Measurements from ENCODE around the gene ADAM15.

Gene ADAM15

GRCh38 chr1:155057104-155057503 is 6.0 kb downstream of the ADAM15 start:
- no peak for TF ChIP-seq CTCF (IDR thresholded peaks at IDR 0.05; ENCODE audit: borderline replicate concordance, control extremely low read depth, extremely low read depth, insufficient read depth, missing control alignments)
- in situ Hi-C loops (cut with MboI; ENCODE audit: low sequenced_read_pairs, unreplicated experiment), result loop anchor here (25.0 kb wide), 1 partner anchor 495 kb away; the partner anchor contains the start of genes CHRNB2 and UBE2Q1
- no peak for DNase-seq (ENCODE audit: low spot score)

- in situ Hi-C loops (cut with MboI; ENCODE audit: low sequenced_read_pairs, unreplicated experiment), result loop anchor here (25.0 kb wide), 1 partner anchor 495 kb away; the partner anchor contains the start of genes CHRNB2 and UBE2Q1
- no peak for DNase-seq (ENCODE audit: low spot score)
- TF ChIP-seq CTCF (IDR thresholded peaks at IDR 0.05; ENCODE audit: borderline replicate concordance, control extremely low read depth, extremely low read depth, insufficient read depth, missing control alignments), result no peak
These were observed 6.7 kb downstream of the ADAM15 start for GRCh38 chr1:155057788-155058211.

- no peak for TF ChIP-seq CTCF (IDR thresholded peaks at IDR 0.05; ENCODE audit: borderline replicate concordance, control extremely low read depth, extremely low read depth, insufficient read depth, missing control alignments)
- DNase-seq (ENCODE audit: low spot score), result no peak
- in situ Hi-C loops (cut with MboI; ENCODE audit: low sequenced_read_pairs, unreplicated experiment), result loop anchor here (10.0 to 25.0 kb wide), 2 partner anchors 396 to 498 kb away; partner anchors contain the start of genes CHRNB2 and UBE2Q1
These were observed 9.6 kb downstream of the ADAM15 start for GRCh38 chr1:155060736-155061135.

GRCh38 chr1:155061381-155062150 is 10.4 kb downstream of the ADAM15 start:
- peak; percentile 92 for DNase-seq (ENCODE audit: low spot score)
- peak; percentile 99 for TF ChIP-seq CTCF (IDR thresholded peaks at IDR 0.05; ENCODE audit: borderline replicate concordance, control extremely low read depth, extremely low read depth, insufficient read depth, missing control alignments)
- in situ Hi-C loops (cut with MboI; ENCODE audit: low sequenced_read_pairs, unreplicated experiment), result loop anchor here (10.0 to 25.0 kb wide), 2 partner anchors 397 to 499 kb away; partner anchors contain the start of genes CHRNB2 and UBE2Q1

- no peak for DNase-seq (ENCODE audit: low spot score)
- TF ChIP-seq CTCF (IDR thresholded peaks at IDR 0.05; ENCODE audit: borderline replicate concordance, control extremely low read depth, extremely low read depth, insufficient read depth, missing control alignments), result no peak
- in situ Hi-C loops (cut with MboI; ENCODE audit: low sequenced_read_pairs, unreplicated experiment), result loop anchor here (10.0 to 25.0 kb wide), 2 partner anchors 397 to 500 kb away; partner anchors contain the start of genes CHRNB2 and UBE2Q1
These were observed 11.1 kb downstream of the ADAM15 start for GRCh38 chr1:155062151-155062686.

GRCh38 chr1:155062702-155063411 is 11.7 kb downstream of the ADAM15 start:
- DNase-seq (ENCODE audit: low spot score), result peak; percentile 88
- in situ Hi-C loops (cut with MboI; ENCODE audit: low sequenced_read_pairs, unreplicated experiment), result loop anchor here (10.0 to 25.0 kb wide), 2 partner anchors 398 to 501 kb away; partner anchors contain the start of genes CHRNB2 and UBE2Q1
- TF ChIP-seq CTCF (IDR thresholded peaks at IDR 0.05; ENCODE audit: borderline replicate concordance, control extremely low read depth, extremely low read depth, insufficient read depth, missing control alignments), result peak; percentile 96

All from GM13976 (cell line).